HepG2 (cell line): ENCODE measurements around the gene HRG. TPM values are rescaled to one million over a fixed set of nuclear protein-coding genes. Genes with fewer than 3 reads are reported as not detected.

Source experiments
- AFF4 ChIP-seq: sonication (generic); formaldehyde crosslinking; IDR thresholded peaks from 2 replicates; pipeline ENCODE4 v1.4.0; 2020; ENCODE audit warnings: missing genetic modification reagents
- AGO1 ChIP-seq: fragments of 200-400 bp; formaldehyde crosslinking; IDR thresholded peaks from 2 replicates; pipeline ENCODE4 v1.6.1; 2017; ENCODE audit warnings: mild to moderate bottlenecking, low read depth, low read length, moderate library complexity; ENCODE audit not compliant: poor library complexity, severe bottlenecking
- CBX5 ChIP-seq: sonication (generic); formaldehyde crosslinking; IDR thresholded peaks from 2 replicates; pipeline ENCODE4 v1.4.0; 2020; ENCODE audit warnings: missing genetic modification reagents, borderline replicate concordance
- CEBPB ChIP-seq: IDR thresholded peaks from 2 replicates; pipeline ENCODE4 v1.6.1; 2011; ENCODE audit warnings: low read depth, low read length, improper control_type of control experiment, borderline replicate concordance
- CREM ChIP-seq, 2 experiments: sonication (generic) in 1 of 2; formaldehyde crosslinking in 1 of 2; IDR thresholded peaks; 2 replicates each; pipeline versions ENCODE4 v1.4.0 to v1.6.1; 2016 to 2020; ENCODE audit warnings: antibody characterized with exemption in 1 of 2, mild to moderate bottlenecking in 1 of 2, missing genetic modification reagents in 1 of 2
- HCFC1 ChIP-seq: fragments of 150-350 bp; IDR thresholded peaks from 2 replicates; pipeline ENCODE4 v1.6.1; 2014; ENCODE audit warnings: low read depth, low read length
- HOXD1 ChIP-seq: sonication (generic); formaldehyde crosslinking; IDR thresholded peaks from 2 replicates; pipeline ENCODE4 v1.5.0; 2020; ENCODE audit warnings: missing genetic modification reagents
- JUN ChIP-seq: sonication (generic); formaldehyde crosslinking; IDR thresholded peaks from 2 replicates; pipeline ENCODE4 v1.4.0; 2020; ENCODE audit warnings: mild to moderate bottlenecking, missing genetic modification reagents
- KDM5B ChIP-seq: sonication (generic); formaldehyde crosslinking; IDR thresholded peaks from 2 replicates; pipeline ENCODE4 v1.4.0; 2020; ENCODE audit warnings: missing genetic modification reagents, mild to moderate bottlenecking, borderline replicate concordance
- KLF12 ChIP-seq: sonication (generic); formaldehyde crosslinking; IDR thresholded peaks from 2 replicates; pipeline ENCODE4 v1.4.0; 2020; ENCODE audit warnings: missing genetic modification reagents, borderline replicate concordance
- PAF1 ChIP-seq: IDR thresholded peaks from 2 replicates; pipeline ENCODE4 v1.6.1; 2016; ENCODE audit warnings: missing genetic modification reagents, missing compliant biosample characterization
- RAD21 ChIP-seq: fragments of 450-650 bp; formaldehyde crosslinking; IDR thresholded peaks from 2 replicates; pipeline ENCODE4 v1.5.0; 2020; ENCODE audit warnings: mild to moderate bottlenecking
- RFX1 ChIP-seq: fragments of 450-650 bp; IDR thresholded peaks from 2 replicates; pipeline ENCODE4 v1.6.1; 2017
- SCMH1 ChIP-seq: sonication (generic); formaldehyde crosslinking; IDR thresholded peaks from 2 replicates; pipeline ENCODE4 v1.9.0; 2021; ENCODE audit warnings: missing genetic modification reagents, mild to moderate bottlenecking, borderline replicate concordance
- TEAD2 ChIP-seq: sonication (generic); formaldehyde crosslinking; IDR thresholded peaks from 2 replicates; pipeline ENCODE4 v1.9.0; 2021; ENCODE audit warnings: missing genetic modification reagents
- ZBTB20 ChIP-seq: sonication (generic); formaldehyde crosslinking; IDR thresholded peaks from 2 replicates; pipeline ENCODE4 v1.8.1; 2023; ENCODE audit warnings: missing genetic modification reagents, low read depth, mild to moderate bottlenecking, borderline replicate concordance
- ZBTB26 ChIP-seq: IDR thresholded peaks from 2 replicates; pipeline ENCODE4 v1.6.1; 2016; ENCODE audit warnings: missing compliant biosample characterization, missing genetic modification reagents, borderline replicate concordance
- ZMYM4 ChIP-seq: sonication (generic); formaldehyde crosslinking; IDR thresholded peaks from 2 replicates; pipeline ENCODE4 v1.8.1; 2023; ENCODE audit warnings: mild to moderate bottlenecking, missing genetic modification reagents
- ZNF484 ChIP-seq: sonication (generic); formaldehyde crosslinking; IDR thresholded peaks from 2 replicates; pipeline ENCODE4 v1.5.1; 2020; ENCODE audit warnings: mild to moderate bottlenecking, low read depth, missing genetic modification reagents, borderline replicate concordance
- ZNF574 ChIP-seq: sonication (generic); formaldehyde crosslinking; IDR thresholded peaks from 2 replicates; pipeline ENCODE4 v1.4.0; 2020; ENCODE audit warnings: missing genetic modification reagents
- ZNF790 ChIP-seq: sonication (generic); formaldehyde crosslinking; IDR thresholded peaks from 2 replicates; pipeline ENCODE4 v1.8.0; 2022; ENCODE audit warnings: missing genetic modification reagents, mild to moderate bottlenecking, borderline replicate concordance
- ZNF792 ChIP-seq: IDR thresholded peaks from 2 replicates; pipeline ENCODE4 v1.6.1; 2016
- ZSCAN31 ChIP-seq: sonication (generic); formaldehyde crosslinking; IDR thresholded peaks from 2 replicates; pipeline ENCODE4 v1.5.0; 2020; ENCODE audit warnings: low read depth, mild to moderate bottlenecking, missing genetic modification reagents
- polyA plus RNA-seq, 8 experiments: library from polyadenylated mRNA; depleted of rRNA in 3 of 8; stranded (reverse) in 7 of 8; unstranded in 1 of 8; fragments of >200 nt; fragmentation: Illumina TruSeq in 4 of 8; extraction: Trizol in 4 of 8; gene quantifications; 2 replicates each; pipeline versions ENCODE4 v1.2.1 to v1.2.3, GENCODE V29; 2011 to 2016; ENCODE audit warnings: low read depth in 4 of 8, missing spikeins in 1 of 8, mixed read lengths in 1 of 8; ENCODE audit not compliant: insufficient read depth in 1 of 8
- total RNA-seq, 5 experiments: library from RNA; depleted of rRNA; stranded (reverse); fragments of >200 nt; fragmentation: Illumina TruSeq; extraction: Trizol; gene quantifications; 2 replicates each; pipeline ENCODE4 v1.2.3, GENCODE V29; 2016; ENCODE audit warnings: low read depth in 1 of 5

The HRG gene
- total and polyA plus RNA-seq, 2 of the 13 experiments (the other 11 are each of a cell fraction or from before 2014, with no cell fraction given) = 0.09 to 0.11 TPM

GRCh38 chr3:186622651-186623310 is 43.0 kb upstream of the HRG start (continued):
- TF ChIP-seq ZNF790 (CRISPR knock-in tag) (no peak), CBX5 (no peak), ZBTB26 (CRISPR knock-in tag) (no peak), ZNF792 (no peak), ZBTB20 (CRISPR knock-in tag) (no peak), CEBPB (no peak), TEAD2 (CRISPR knock-in tag) (no peak), SCMH1 (CRISPR knock-in tag) (no peak), HCFC1 (no peak), KDM5B (CRISPR knock-in tag) (0 out of 2 replicates have a peak, but pooled peaks have one; percentile 1), RFX1 (no peak), RAD21 (CRISPR knock-in tag) (no peak), PAF1 (peak; percentile 66; the same call in 1 of the 2 replicates), ZNF574 (no peak), HOXD1 (CRISPR knock-in tag) (no peak), ZNF484 (CRISPR knock-in tag) (no peak), AGO1 (peak; percentile 97), KLF12 (CRISPR knock-in tag) (no peak), CREM (IDR thresholded peaks at IDR 0.05) (no peak), CREM (CRISPR knock-in tag; IDR thresholded peaks at IDR 0.05) (no peak), ZSCAN31 (CRISPR knock-in tag) (peak; percentile 34; the same call in 1 of the 2 replicates), JUN (CRISPR knock-in tag) (no peak), ZMYM4 (CRISPR knock-in tag) (no peak), AFF4 (CRISPR knock-in tag) (no peak)
